ENCODE measurements around the gene PPP2R5C. TPM values are rescaled to one million over a fixed set of nuclear protein-coding genes. Genes with fewer than 3 reads are reported as not detected.

The PPP2R5C gene
- total and polyA plus RNA-seq, 7 experiments from 2014 or later = 155 to 449 (median 382) TPM

GRCh38 chr14:101909371-101910096 is 148.0 kb downstream of the PPP2R5C start:
- H3K4me3 Mint-ChIP-seq = no peak overlapping the region
- Histone ChIP-seq H3K27me3 (ENCODE audit: control insufficient read depth in 2 of 2, insufficient read depth in 2 of 2, low read length in 2 of 2) (no peaks in the 10 kb centered on the region), H3K4me1 (ENCODE audit: control insufficient read depth in 2 of 2, insufficient read depth in 2 of 2, low read length in 2 of 2) (no peaks in the 10 kb centered on the region), H3K4me3 (ENCODE audit: low read length) (no peak overlapping the region), H3K27ac (ENCODE audit: low read depth, low read length) (peak overlapping the region; percentile 25), H3K36me3 (ENCODE audit: control insufficient read depth in 2 of 3, insufficient read depth in 3 of 3, low read length in 3 of 3) (peaks cover 48 to 93% (median 62%) of the 10 kb centered on the region in 3 experiments), H3K9me3 (ENCODE audit: control insufficient read depth in 2 of 3, low read length in 3 of 3) (no peaks in the 10 kb centered on the region)
- peaks cover 0 to 2% (median 0%) of the 10 kb centered on the region in 7 donors for H3K4me1 Mint-ChIP-seq
- no peaks in the 10 kb centered on the region for H3K27me3 Mint-ChIP-seq
- DNase-seq (no peak), ATAC-seq (no peak)
- H3K9me3 Mint-ChIP-seq = no peaks in the 10 kb centered on the region
- intact Hi-C loops (cut with micrococcal nuclease) = no loop called here
- CTCF ChIA-PET = no interaction called here
- POLR2A ChIA-PET = interaction anchor here (0.6 to 0.8 kb wide), 2 partner anchors 57 to 606 kb away, joined by 3 read pairs; no protein-coding TSS in a partner anchor
- H3K27ac Mint-ChIP-seq = peak overlapping the region in 6 of 9 donors; percentile 2 to 80 (median 42)
- H3K36me3 Mint-ChIP-seq = peaks cover 9 to 52% (median 19%) of the 10 kb centered on the region in 5 donors

GRCh38 chr14:101912841-101913240 is 151.3 kb downstream of the PPP2R5C start:
- Mint-ChIP-seq H3K4me1 (peaks cover 0 to 9% (median 0%) of the 10 kb centered on the region in 7 donors), H3K27ac (peak overlapping the region in 1 of 9 donors; percentile 60), H3K9me3 (no peaks in the 10 kb centered on the region), H3K36me3 (peaks cover 8 to 43% (median 16%) of the 10 kb centered on the region in 5 donors), H3K27me3 (no peaks in the 10 kb centered on the region), H3K4me3 (no peak overlapping the region)
- intact Hi-C loops (cut with micrococcal nuclease) = no loop called here
- ATAC-seq = no peak
- H3K4me1 ChIP-seq (ENCODE audit: control insufficient read depth in 2 of 2, insufficient read depth in 2 of 2, low read length in 2 of 2) = no peaks in the 10 kb centered on the region
- no peaks in the 10 kb centered on the region for H3K27me3 ChIP-seq (ENCODE audit: control insufficient read depth in 2 of 2, insufficient read depth in 2 of 2, low read length in 2 of 2)
- POLR2A ChIA-PET = interaction anchor here (2.7 kb wide), 1 partner anchor 206 kb away, joined by 9 read pairs; no protein-coding TSS in a partner anchor
- CTCF ChIA-PET = no interaction called here
- no peak overlapping the region for H3K4me3 ChIP-seq (ENCODE audit: low read length)
- peaks cover 36 to 94% (median 42%) of the 10 kb centered on the region in 3 experiments for H3K36me3 ChIP-seq (ENCODE audit: control insufficient read depth in 2 of 3, insufficient read depth in 3 of 3, low read length in 3 of 3)
- no peaks in the 10 kb centered on the region for H3K9me3 ChIP-seq (ENCODE audit: control insufficient read depth in 2 of 3, low read length in 3 of 3)
- DNase-seq = no peak
- no peak overlapping the region for H3K27ac ChIP-seq (ENCODE audit: low read depth, low read length)

GRCh38 chr14:101914083-101914482 is 152.6 kb downstream of the PPP2R5C start:
- DNase-seq = no peak
- H3K4me1 Mint-ChIP-seq = peaks cover 0 to 9% (median 2%) of the 10 kb centered on the region in 7 donors
- ChIA-PET POLR2A (interaction anchor here (0.6 kb wide), 1 partner anchor 14 kb away, joined by 3 read pairs; no protein-coding TSS in a partner anchor), CTCF (interaction anchor here (1.2 kb wide), 1 partner anchor 144 kb away, joined by 3 read pairs; no protein-coding TSS in a partner anchor)
- H3K4me3 Mint-ChIP-seq = no peak overlapping the region
- H3K4me3 ChIP-seq (ENCODE audit: low read length) = no peak overlapping the region
- intact Hi-C loops (cut with micrococcal nuclease) = no loop called here
- no peaks in the 10 kb centered on the region for H3K9me3 ChIP-seq (ENCODE audit: control insufficient read depth in 2 of 3, low read length in 3 of 3)
- H3K36me3 ChIP-seq (ENCODE audit: control insufficient read depth in 2 of 3, insufficient read depth in 3 of 3, low read length in 3 of 3) = peaks cover 34 to 91% (median 37%) of the 10 kb centered on the region in 3 experiments
- no peaks in the 10 kb centered on the region for H3K27me3 ChIP-seq (ENCODE audit: control insufficient read depth in 2 of 2, insufficient read depth in 2 of 2, low read length in 2 of 2)
- H3K27me3 Mint-ChIP-seq = no peaks in the 10 kb centered on the region
- no peaks in the 10 kb centered on the region for H3K9me3 Mint-ChIP-seq
- no peak overlapping the region for H3K27ac ChIP-seq (ENCODE audit: low read depth, low read length)
- peak overlapping the region in 5 of 9 donors; percentile 7 to 81 (median 38) for H3K27ac Mint-ChIP-seq
- H3K36me3 Mint-ChIP-seq = peaks cover 8 to 41% (median 14%) of the 10 kb centered on the region in 5 donors
- no peak for ATAC-seq
- no peaks in the 10 kb centered on the region for H3K4me1 ChIP-seq (ENCODE audit: control insufficient read depth in 2 of 2, insufficient read depth in 2 of 2, low read length in 2 of 2)

- H3K4me3 Mint-ChIP-seq = peak overlapping the region in 1 of 10 donors; percentile 32
- intact Hi-C loops (cut with micrococcal nuclease) = no loop called here
- H3K27ac Mint-ChIP-seq = peak overlapping the region; percentile 42 to 91 (median 62)
- H3K27ac ChIP-seq (ENCODE audit: low read depth, low read length) = no peak overlapping the region
- DNase-seq (no peak), ATAC-seq (peak; percentile 24)
- peaks cover 3 to 41% (median 10%) of the 10 kb centered on the region in 5 donors for H3K36me3 Mint-ChIP-seq
- POLR2A ChIA-PET = no interaction called here
- H3K27me3 Mint-ChIP-seq = no peaks in the 10 kb centered on the region
- no peaks in the 10 kb centered on the region for H3K27me3 ChIP-seq (ENCODE audit: control insufficient read depth in 2 of 2, insufficient read depth in 2 of 2, low read length in 2 of 2)
- H3K9me3 Mint-ChIP-seq = no peaks in the 10 kb centered on the region
- H3K9me3 ChIP-seq (ENCODE audit: control insufficient read depth in 2 of 3, low read length in 3 of 3) = no peaks in the 10 kb centered on the region
- CTCF ChIA-PET = no interaction called here
- no peaks in the 10 kb centered on the region for H3K4me1 ChIP-seq (ENCODE audit: control insufficient read depth in 2 of 2, insufficient read depth in 2 of 2, low read length in 2 of 2)
- H3K36me3 ChIP-seq (ENCODE audit: control insufficient read depth in 2 of 3, insufficient read depth in 3 of 3, low read length in 3 of 3) = peaks cover 20 to 91% (median 29%) of the 10 kb centered on the region in 3 experiments
- H3K4me3 ChIP-seq (ENCODE audit: low read length) = no peak overlapping the region
- H3K4me1 Mint-ChIP-seq = peaks cover 0 to 9% (median 3%) of the 10 kb centered on the region in 7 donors
Observed at GRCh38 chr14:101915871-101916815, 154.6 kb downstream of the PPP2R5C start.

- POLR2A ChIA-PET = no interaction called here
Observed at GRCh38 chr14:101916816-101917412, 155.4 kb downstream of the PPP2R5C start.

GRCh38 chr14:101917413-101918017 is 156.0 kb downstream of the PPP2R5C start:
- H3K36me3 Mint-ChIP-seq = peaks cover 7 to 40% (median 10%) of the 10 kb centered on the region in 5 donors
- H3K36me3 ChIP-seq (ENCODE audit: control insufficient read depth in 2 of 3, insufficient read depth in 3 of 3, low read length in 3 of 3) = peaks cover 13 to 88% (median 17%) of the 10 kb centered on the region in 3 experiments

More at GRCh38 chr14:101916816-101917412, 155.4 kb downstream of the PPP2R5C start:
- Histone ChIP-seq H3K27me3 (ENCODE audit: control insufficient read depth in 2 of 2, insufficient read depth in 2 of 2, low read length in 2 of 2) (no peaks in the 10 kb centered on the region), H3K27ac (ENCODE audit: low read depth, low read length) (no peak overlapping the region), H3K4me1 (ENCODE audit: control insufficient read depth in 2 of 2, insufficient read depth in 2 of 2, low read length in 2 of 2) (no peaks in the 10 kb centered on the region), H3K36me3 (ENCODE audit: control insufficient read depth in 2 of 3, insufficient read depth in 3 of 3, low read length in 3 of 3) (peaks cover 15 to 91% (median 22%) of the 10 kb centered on the region in 3 experiments), H3K4me3 (ENCODE audit: low read length) (no peak overlapping the region), H3K9me3 (ENCODE audit: control insufficient read depth in 2 of 3, low read length in 3 of 3) (no peaks in the 10 kb centered on the region)
- H3K9me3 Mint-ChIP-seq = no peaks in the 10 kb centered on the region
- DNase-seq (no peak), ATAC-seq (no peak)
- peaks cover 0 to 9% (median 3%) of the 10 kb centered on the region in 7 donors for H3K4me1 Mint-ChIP-seq
- intact Hi-C loops (cut with micrococcal nuclease) = no loop called here
- CTCF ChIA-PET = no interaction called here
- peak overlapping the region in 8 of 9 donors; percentile 21 to 75 (median 50) for H3K27ac Mint-ChIP-seq
- no peak overlapping the region for H3K4me3 Mint-ChIP-seq
- no peaks in the 10 kb centered on the region for H3K27me3 Mint-ChIP-seq
- H3K36me3 Mint-ChIP-seq = peaks cover 6 to 45% (median 10%) of the 10 kb centered on the region in 5 donors

More at GRCh38 chr14:101917413-101918017, 156.0 kb downstream of the PPP2R5C start:
- ATAC-seq = no peak
- Mint-ChIP-seq H3K4me1 (peaks cover 0 to 9% (median 3%) of the 10 kb centered on the region in 7 donors), H3K4me3 (no peak overlapping the region), H3K27me3 (no peaks in the 10 kb centered on the region), H3K9me3 (no peaks in the 10 kb centered on the region), H3K27ac (peak overlapping the region in 5 of 9 donors; percentile 31 to 75 (median 59))
- Histone ChIP-seq H3K27ac (ENCODE audit: low read depth, low read length) (no peak overlapping the region), H3K27me3 (ENCODE audit: control insufficient read depth in 2 of 2, insufficient read depth in 2 of 2, low read length in 2 of 2) (no peaks in the 10 kb centered on the region), H3K9me3 (ENCODE audit: control insufficient read depth in 2 of 3, low read length in 3 of 3) (no peaks in the 10 kb centered on the region), H3K4me3 (ENCODE audit: low read length) (no peak overlapping the region), H3K4me1 (ENCODE audit: control insufficient read depth in 2 of 2, insufficient read depth in 2 of 2, low read length in 2 of 2) (no peaks in the 10 kb centered on the region)
- ChIA-PET CTCF (no interaction called here), POLR2A (no interaction called here)
- intact Hi-C loops (cut with micrococcal nuclease) = no loop called here
- DNase-seq = no peak

All from naive thymus-derived CD4-positive, alpha-beta T cell (primary cell).